Neutrophil (primary cell): ENCODE results near the gene NFE2L2.

ENCODE experiments used
- H3K27ac ChIP-seq: fragments of 200-600 bp; sonication (generic); 2 replicates; pipeline ENCODE4 v1.5.1; 2016; ENCODE audit warnings: mild to moderate bottlenecking, moderate library complexity
- H3K27me3 ChIP-seq: fragments of 200-600 bp; sonication (generic); 2 replicates; pipeline ENCODE4 v1.6.0; 2016; ENCODE audit warnings: mild to moderate bottlenecking
- H3K36me3 ChIP-seq: fragments of 200-600 bp; sonication (generic); 2 replicates; pipeline ENCODE4 v1.5.1; 2017
- H3K4me1 ChIP-seq, 2 experiments: fragments of 200-600 bp in 1 of 2; sonication (generic) in 1 of 2; 1 replicate in 1 of 2; 2 replicates in 1 of 2; pipeline versions ENCODE4 v1.5.1 to v1.6.1; 2013 to 2016; ENCODE audit warnings: low read depth in 1 of 2, low read length in 1 of 2, mild to moderate bottlenecking in 1 of 2, moderate library complexity in 1 of 2; ENCODE audit not compliant: control insufficient read depth in 1 of 2, insufficient read depth in 1 of 2
- H3K4me3 ChIP-seq, 2 experiments: fragments of 200-600 bp in 1 of 2; sonication (generic) in 1 of 2; 1 replicate in 1 of 2; 2 replicates in 1 of 2; pipeline ENCODE4 v1.5.1; 2013 to 2016; ENCODE audit warnings: low read depth in 1 of 2, low read length in 1 of 2, mild to moderate bottlenecking in 1 of 2, moderate library complexity in 1 of 2
- H3K9me3 ChIP-seq: fragments of 200-600 bp; sonication (generic); 2 replicates; pipeline ENCODE4 v1.5.1; 2016
- TF ChIP-seq, protein P1 (sequence below): fragments of 200-600 bp; sonication (generic); IDR thresholded peaks from 2 replicates; pipeline ENCODE4 v1.5.1; 2016; ENCODE audit warnings: antibody characterized with exemption

Gene NFE2L2

DNA sequence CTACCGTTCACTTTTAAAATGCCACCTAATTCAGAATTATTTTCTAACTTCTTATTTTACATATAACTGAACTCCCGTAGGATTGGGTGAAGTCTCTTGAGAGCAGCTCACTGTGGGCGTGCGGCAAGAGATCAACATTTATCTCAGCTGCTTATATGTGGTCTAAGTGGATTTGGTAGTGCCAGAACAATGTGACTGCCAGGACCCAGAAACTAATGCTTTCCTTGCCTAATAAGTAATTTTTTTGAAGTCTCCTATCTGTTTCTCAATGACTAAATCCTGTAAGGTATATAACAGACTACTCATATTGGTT, 11.2 kb upstream of the NFE2L2 start:
- H3K36me3 ChIP-seq, result no peaks in the 10 kb centered on the region
- TF ChIP-seq, protein P1, sequence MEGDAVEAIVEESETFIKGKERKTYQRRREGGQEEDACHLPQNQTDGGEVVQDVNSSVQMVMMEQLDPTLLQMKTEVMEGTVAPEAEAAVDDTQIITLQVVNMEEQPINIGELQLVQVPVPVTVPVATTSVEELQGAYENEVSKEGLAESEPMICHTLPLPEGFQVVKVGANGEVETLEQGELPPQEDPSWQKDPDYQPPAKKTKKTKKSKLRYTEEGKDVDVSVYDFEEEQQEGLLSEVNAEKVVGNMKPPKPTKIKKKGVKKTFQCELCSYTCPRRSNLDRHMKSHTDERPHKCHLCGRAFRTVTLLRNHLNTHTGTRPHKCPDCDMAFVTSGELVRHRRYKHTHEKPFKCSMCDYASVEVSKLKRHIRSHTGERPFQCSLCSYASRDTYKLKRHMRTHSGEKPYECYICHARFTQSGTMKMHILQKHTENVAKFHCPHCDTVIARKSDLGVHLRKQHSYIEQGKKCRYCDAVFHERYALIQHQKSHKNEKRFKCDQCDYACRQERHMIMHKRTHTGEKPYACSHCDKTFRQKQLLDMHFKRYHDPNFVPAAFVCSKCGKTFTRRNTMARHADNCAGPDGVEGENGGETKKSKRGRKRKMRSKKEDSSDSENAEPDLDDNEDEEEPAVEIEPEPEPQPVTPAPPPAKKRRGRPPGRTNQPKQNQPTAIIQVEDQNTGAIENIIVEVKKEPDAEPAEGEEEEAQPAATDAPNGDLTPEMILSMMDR, result no peak
- no peaks in the 10 kb centered on the region for H3K27me3 ChIP-seq
- H3K4me3 ChIP-seq, result no peak overlapping the region
- H3K4me1 ChIP-seq, result peaks cover 10 to 15% of the 10 kb centered on the region in 2 experiments
- H3K9me3 ChIP-seq, result no peaks in the 10 kb centered on the region
- H3K27ac ChIP-seq, result no peak overlapping the region

DNA sequence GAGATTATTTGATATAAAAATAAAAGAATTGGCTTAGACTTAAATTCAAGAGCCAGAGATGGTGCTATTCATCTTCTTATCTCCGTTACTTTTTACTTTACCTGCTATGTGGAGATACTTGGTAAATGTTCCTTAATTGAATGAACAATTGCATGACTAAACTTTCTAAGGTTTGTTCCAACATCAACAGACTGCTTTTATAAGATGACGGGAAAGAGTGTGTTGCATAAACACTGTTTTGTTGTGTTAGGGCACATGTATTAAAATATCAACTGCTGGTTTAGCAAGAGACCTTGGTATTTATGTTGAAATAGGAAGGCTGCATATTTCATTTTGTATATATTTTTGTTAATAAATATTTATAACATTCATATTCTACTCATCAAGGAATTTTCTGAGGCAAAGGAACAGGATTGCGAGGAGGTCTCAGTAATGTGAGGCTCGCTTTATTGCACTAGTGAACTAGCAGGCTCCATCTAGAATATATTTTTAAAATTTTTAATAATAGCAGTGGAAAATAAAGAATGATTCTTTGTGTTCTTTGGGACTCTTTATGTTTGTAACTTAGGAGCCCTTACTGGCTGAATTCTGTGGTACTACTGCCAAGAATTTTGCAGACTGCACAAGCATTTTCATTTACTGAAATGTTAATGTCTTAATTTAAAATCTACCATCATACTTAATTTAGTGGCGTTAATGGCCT, 10.7 kb upstream of the NFE2L2 start:
- TF ChIP-seq, protein P1, result no peak
- Histone ChIP-seq H3K27me3 (no peaks in the 10 kb centered on the region), H3K4me3 (no peak overlapping the region), H3K4me1 (peaks cover 5 to 10% of the 10 kb centered on the region in 2 experiments), H3K27ac (no peak overlapping the region), H3K9me3 (no peaks in the 10 kb centered on the region), H3K36me3 (no peaks in the 10 kb centered on the region)

DNA sequence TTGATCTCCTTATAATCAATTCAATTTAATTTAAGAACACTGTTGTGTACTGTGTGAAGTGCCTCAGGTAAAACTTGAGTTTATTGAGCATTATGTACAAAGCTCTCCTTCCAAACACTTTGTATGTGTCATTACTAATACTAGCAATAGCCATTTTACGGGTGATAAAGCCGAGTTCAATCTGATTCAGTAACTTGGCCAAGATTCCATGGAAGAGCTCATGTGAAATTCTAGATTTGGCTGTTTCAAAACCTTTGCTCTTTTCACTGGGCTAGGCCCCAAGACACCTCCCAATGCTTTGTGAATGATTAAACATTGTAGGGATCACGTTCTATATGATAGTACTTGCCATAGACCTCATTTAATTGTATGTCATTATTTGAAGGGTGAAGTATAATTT, 8.9 kb upstream of the NFE2L2 start:
- TF ChIP-seq, protein P1, result no peak
- H3K4me3 ChIP-seq, result no peak overlapping the region

DNA sequence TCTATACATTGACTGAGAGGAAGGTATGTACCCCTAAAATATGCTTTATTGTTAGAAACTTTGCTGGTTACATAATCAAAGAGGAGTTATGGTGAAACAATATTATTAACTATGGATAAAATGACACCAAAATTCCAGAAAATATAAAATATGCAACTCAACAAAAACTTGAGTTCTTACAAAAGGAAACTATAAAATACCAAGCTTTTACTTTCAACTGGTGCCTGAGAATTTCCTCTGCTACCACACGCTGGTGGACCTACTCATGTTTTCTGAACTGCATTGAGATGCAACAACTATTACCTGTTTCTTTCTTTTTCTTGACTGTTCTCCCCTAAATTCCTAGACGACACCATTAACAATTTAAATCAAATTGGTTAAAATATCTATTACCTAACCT, 8.2 kb upstream of the NFE2L2 start:
- H3K27ac ChIP-seq, result no peak overlapping the region
- TF ChIP-seq, protein P1, result no peak
- no peak overlapping the region for H3K4me3 ChIP-seq
- peaks cover 4 to 6% of the 10 kb centered on the region in 2 experiments for H3K4me1 ChIP-seq
- H3K36me3 ChIP-seq, result no peaks in the 10 kb centered on the region
- no peaks in the 10 kb centered on the region for H3K27me3 ChIP-seq
- no peaks in the 10 kb centered on the region for H3K9me3 ChIP-seq

More for the DNA sequence above, 8.9 kb upstream of the NFE2L2 start:
- no peak overlapping the region for H3K27ac ChIP-seq
- peaks cover 0 to 6% of the 10 kb centered on the region in 2 experiments for H3K4me1 ChIP-seq
- H3K9me3 ChIP-seq, result no peaks in the 10 kb centered on the region
- no peaks in the 10 kb centered on the region for H3K36me3 ChIP-seq
- H3K27me3 ChIP-seq, result no peaks in the 10 kb centered on the region

DNA sequence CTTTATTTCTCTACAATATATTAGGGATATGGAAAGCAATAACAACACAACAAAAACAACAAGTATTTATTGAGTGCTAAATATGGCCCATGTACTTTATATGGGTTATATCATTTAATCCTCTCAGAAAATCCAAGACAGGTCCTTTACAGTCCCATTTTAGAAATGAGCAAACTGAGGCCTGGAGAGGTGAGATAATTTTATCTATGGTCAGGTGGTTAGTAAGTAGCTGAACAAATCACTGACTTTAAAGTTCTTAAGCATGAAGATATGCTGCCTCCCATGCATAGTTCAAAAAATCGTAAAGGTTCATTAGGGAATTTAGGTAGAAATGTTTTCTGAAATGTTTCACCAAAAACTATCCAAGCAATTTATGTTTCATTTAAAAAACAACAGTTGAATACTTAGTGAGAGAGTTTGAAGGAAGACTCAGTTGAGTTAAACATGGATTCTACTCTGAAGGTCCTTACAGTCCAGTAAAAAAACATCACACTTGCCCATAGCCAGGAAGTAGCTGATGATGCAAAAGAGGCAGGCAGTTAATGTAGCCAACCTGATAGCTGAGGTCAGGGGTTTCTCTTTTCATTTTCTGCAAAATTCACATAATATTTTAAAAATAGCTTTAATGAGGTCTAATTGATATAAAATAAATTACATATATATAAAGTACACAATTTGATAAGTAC, 7.6 kb upstream of the NFE2L2 start:
- Histone ChIP-seq H3K4me1 (peaks cover 4 to 11% of the 10 kb centered on the region in 2 experiments), H3K36me3 (no peaks in the 10 kb centered on the region), H3K27me3 (no peaks in the 10 kb centered on the region), H3K27ac (no peak overlapping the region), H3K9me3 (no peaks in the 10 kb centered on the region), H3K4me3 (no peak overlapping the region)
- TF ChIP-seq, protein P1, result no peak
